Keratinocyte (primary cell): ENCODE results near the gene TUBB6. TPM values are rescaled to one million over a fixed set of nuclear protein-coding genes. Genes with fewer than 3 reads are reported as not detected.

ENCODE experiments used
- DNase-seq: peaks from one replicate; pipeline ENCODE4 v3.0.0-alpha.2; 2011; ENCODE audit warnings: low read depth, missing footprints, low spot score
- FAIRE-seq: peaks from 2 replicates; lab custom pipeline; 2011; peaks lifted over from hg19 to GRCh38; lab: Jason Lieb, UNC
- H2AFZ ChIP-seq: 2 replicates; pipeline ENCODE4 v1.6.0; 2012; ENCODE audit warnings: low read length, control low read depth, inconsistent platforms; ENCODE audit not compliant: control insufficient read depth
- H3K27ac ChIP-seq: 2 replicates; pipeline ENCODE4 v1.5.1; 2011; ENCODE audit warnings: low read length; ENCODE audit not compliant: control insufficient read depth, insufficient read depth
- H3K27me3 ChIP-seq: 3 replicates; pipeline ENCODE4 v1.6.0; 2011; ENCODE audit warnings: low read length; ENCODE audit not compliant: control insufficient read depth, insufficient read depth; ENCODE audit errors: extremely low read depth
- H3K36me3 ChIP-seq, 2 experiments: 2 replicates in 1 of 2; 3 replicates in 1 of 2; pipeline ENCODE4 v1.5.1; 2011; ENCODE audit warnings: low read length in 2 of 2, mild to moderate bottlenecking in 1 of 2; ENCODE audit not compliant: control insufficient read depth in 2 of 2, insufficient read depth in 2 of 2; ENCODE audit errors: extremely low read depth in 1 of 2
- H3K4me1 ChIP-seq: 3 replicates; pipeline ENCODE4 v1.5.1; 2011; ENCODE audit warnings: low read length; ENCODE audit not compliant: control insufficient read depth, insufficient read depth; ENCODE audit errors: extremely low read depth
- H3K4me2 ChIP-seq: 3 replicates; pipeline ENCODE4 v1.6.0; 2011; ENCODE audit warnings: low read depth, low read length; ENCODE audit not compliant: control insufficient read depth, insufficient read depth; ENCODE audit errors: extremely low read depth
- H3K4me3 ChIP-seq, 3 experiments: fragments of 200-600 bp in 1 of 3; sonication (generic) in 1 of 3; 2 replicates in 2 of 3; 3 replicates in 1 of 3; pipeline ENCODE4 v1.5.1; 2011 to 2016; ENCODE audit warnings: low read length in 3 of 3, mild to moderate bottlenecking in 3 of 3, control low read depth in 2 of 3, inconsistent platforms in 1 of 3, low read depth in 1 of 3, mixed read lengths in 1 of 3, mixed run types in 1 of 3, moderate library complexity in 1 of 3; ENCODE audit not compliant: control insufficient read depth in 2 of 3, insufficient read depth in 2 of 3; ENCODE audit errors: extremely low read depth in 1 of 3
- H3K79me2 ChIP-seq: 2 replicates; pipeline ENCODE4 v1.6.0; 2012; ENCODE audit warnings: low read length; ENCODE audit not compliant: control insufficient read depth, insufficient read depth
- H3K9ac ChIP-seq: 3 replicates; pipeline ENCODE4 v1.6.0; 2011; ENCODE audit warnings: low read length; ENCODE audit not compliant: control insufficient read depth, insufficient read depth; ENCODE audit errors: extremely low read depth
- H3K9me1 ChIP-seq: 3 replicates; pipeline ENCODE4 v1.6.0; 2011; ENCODE audit warnings: low read length; ENCODE audit not compliant: control insufficient read depth, insufficient read depth; ENCODE audit errors: extremely low read depth
- H3K9me3 ChIP-seq: 2 replicates; pipeline ENCODE4 v1.5.1; 2012; ENCODE audit warnings: low read depth, low read length; ENCODE audit not compliant: control insufficient read depth
- H4K20me1 ChIP-seq: 3 replicates; pipeline ENCODE4 v1.6.0; 2011; ENCODE audit warnings: low read length; ENCODE audit not compliant: control insufficient read depth, insufficient read depth; ENCODE audit errors: extremely low read depth
- CTCF ChIP-seq, 3 experiments: IDR thresholded peaks in 1 of 3; conservative IDR thresholded peaks in 1 of 3; optimal IDR thresholded peaks in 1 of 3; 2 replicates in 2 of 3; 3 replicates in 1 of 3; pipeline versions ENCODE3 to v1.5.1; 2011; ENCODE audit warnings: low read length in 3 of 3, mild to moderate bottlenecking in 3 of 3, moderate library complexity in 2 of 3, control low read depth in 1 of 3, inconsistent platforms in 1 of 3; ENCODE audit not compliant: insufficient read depth in 2 of 3; ENCODE audit errors: extremely low read depth in 1 of 3
- EZH2 ChIP-seq: IDR thresholded peaks from one replicate; pipeline ENCODE4 v1.6.1; 2012; ENCODE audit warnings: inconsistent platforms, mild to moderate bottlenecking, low read length, moderate library complexity
- dilution Hi-C: fragments of 300-500 bp; cut with MboI; formaldehyde crosslinking; loops from one replicate; pipeline ENCODE4 v1.7.0; 2020; ENCODE audit warnings: low sequenced_read_pairs; ENCODE audit not compliant: extremely low pct_ligation_motif_present
- polyA plus RNA-seq, 5 experiments: library from polyadenylated mRNA; depleted of rRNA in 3 of 5; stranded (reverse) in 3 of 5; stranded (forward) in 1 of 5; unstranded in 1 of 5; fragments of >200 nt; gene quantifications; 1 replicate in 1 of 5; 2 replicates in 3 of 5; 3 replicates in 1 of 5; pipeline versions ENCODE4 v1.2.1 to v1.2.3, GENCODE V29; 2011 to 2012; ENCODE audit warnings: missing spikeins in 2 of 5, low read depth in 1 of 5, low replicate concordance in 1 of 5

The TUBB6 gene
- polyA plus RNA-seq, 1 donor (not counting 4 experiments of a cell fraction or from before 2014, with no cell fraction given), result 479 TPM

GRCh38 chr18:12305211-12305610, 2.8 kb upstream of the TUBB6 start:
- H4K20me1 ChIP-seq, result no peaks in the 10 kb centered on the region
- DNase-seq (no peak), FAIRE-seq (no peak)
- H3K27ac ChIP-seq, result no peak overlapping the region
- no peak overlapping the region for H3K4me3 ChIP-seq
- peaks cover 15% of the 10 kb centered on the region for H3K79me2 ChIP-seq
- TF ChIP-seq CTCF (optimal IDR thresholded peaks at IDR 0.05 in 1 of 3, IDR thresholded peaks at IDR 0.05 in 1 of 3, conservative IDR thresholded peaks at IDR 0.05 in 1 of 3; ENCODE audit: extremely low read depth in 1 of 3, insufficient read depth in 2 of 3, low read length in 3 of 3), result no peak
- TF ChIP-seq EZH2, result no peak
- no peaks in the 10 kb centered on the region for H3K9me1 ChIP-seq
- dilution Hi-C loops, result no loop called here
- no peaks in the 10 kb centered on the region for H3K9me3 ChIP-seq
- peaks cover 25% of the 10 kb centered on the region for H3K4me1 ChIP-seq
- H3K27me3 ChIP-seq, result no peaks in the 10 kb centered on the region
- H3K9ac ChIP-seq, result no peak overlapping the region
- peaks cover 2 to 8% of the 10 kb centered on the region in 2 experiments for H3K36me3 ChIP-seq
- H3K4me2 ChIP-seq, result no peak overlapping the region
- peak overlapping the region; percentile 3 for H2AFZ ChIP-seq

GRCh38 chr18:12305930-12306629, 2.0 kb upstream of the TUBB6 start:
- FAIRE-seq, result no peak
- dilution Hi-C loops, result no loop called here
- Histone ChIP-seq H3K9me1 (no peaks in the 10 kb centered on the region), H3K27me3 (no peaks in the 10 kb centered on the region), H3K4me1 (peaks cover 32% of the 10 kb centered on the region), H3K4me3 (no peak overlapping the region), H3K36me3 (peaks cover 6 to 16% of the 10 kb centered on the region in 2 experiments), H3K4me2 (no peak overlapping the region), H3K79me2 (peaks cover 24% of the 10 kb centered on the region), H3K27ac (no peak overlapping the region), H4K20me1 (no peaks in the 10 kb centered on the region), H3K9me3 (no peaks in the 10 kb centered on the region), H2AFZ (no peak overlapping the region), H3K9ac (no peak overlapping the region)
- no peak for TF ChIP-seq CTCF (optimal IDR thresholded peaks at IDR 0.05 in 1 of 3, IDR thresholded peaks at IDR 0.05 in 1 of 3, conservative IDR thresholded peaks at IDR 0.05 in 1 of 3; ENCODE audit: extremely low read depth in 1 of 3, insufficient read depth in 2 of 3, low read length in 3 of 3)
- no peak for TF ChIP-seq EZH2
- DNase-seq, result no peak
